GM19438 (cell line): ENCODE results near the gene CMBL.

Experiments
- ATAC-seq: cut with Tn5 transposase; IDR thresholded peaks from one replicate; pipeline ENCODE4 v1.9.1; 2021; ENCODE audit warnings: low read depth; ENCODE audit not compliant: unreplicated experiment

Gene CMBL

DNA sequence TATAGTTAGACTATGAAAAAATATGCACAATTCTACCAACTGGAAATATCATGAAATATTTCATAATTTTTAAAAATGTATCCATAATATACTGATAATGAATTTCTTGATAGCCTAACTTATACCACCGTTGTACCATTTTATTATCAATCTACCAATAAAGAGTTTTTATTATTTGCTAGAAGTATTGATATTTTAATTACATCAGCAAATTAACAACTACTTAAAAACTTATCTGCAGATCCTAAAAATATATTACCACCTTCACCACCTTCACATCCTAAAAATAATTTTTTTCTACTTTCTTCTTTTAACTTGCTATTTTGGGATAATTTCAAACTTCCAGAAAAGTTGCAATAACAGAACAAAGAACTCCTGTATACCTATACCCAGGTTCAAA is 79.4 kb downstream of the CMBL start:
- ATAC-seq: no peak
